ENCODE data around the gene ARHGAP28. TPM values are rescaled to one million over a fixed set of nuclear protein-coding genes. Genes with fewer than 3 reads are reported as not detected.

ARHGAP28 gene
- total RNA-seq, 3 donors from 2014 or later (not counting 1 experiment from before 2014, with no cell fraction given): not detected

GRCh38 chr18:6781796-6782195 is 52.3 kb downstream of the ARHGAP28 start:
- no peak for ATAC-seq
- no peaks in the 10 kb centered on the region for H3K9me3 ChIP-seq (ENCODE audit: control insufficient read depth, insufficient read depth, low read length)
- H3K27me3 ChIP-seq (ENCODE audit: control insufficient read depth, insufficient read depth, low read length): no peaks in the 10 kb centered on the region
- H3K27me3 Mint-ChIP-seq (ENCODE audit: low read depth in 2 of 2): no peaks in the 10 kb centered on the region
- no peak overlapping the region for H3K27ac Mint-ChIP-seq
- no peaks in the 10 kb centered on the region for H3K36me3 Mint-ChIP-seq
- no peak overlapping the region for H3K4me3 ChIP-seq (ENCODE audit: low read length)
- H3K4me1 Mint-ChIP-seq: no peaks in the 10 kb centered on the region
- H3K36me3 ChIP-seq (ENCODE audit: control insufficient read depth, insufficient read depth, low read length): no peaks in the 10 kb centered on the region
- H3K27ac ChIP-seq (ENCODE audit: low read length): no peak overlapping the region
- intact Hi-C loops (cut with micrococcal nuclease): no loop called here
- no peak for TF ChIP-seq CTCF (IDR thresholded peaks at IDR 0.05)
- no peaks in the 10 kb centered on the region for H3K4me1 ChIP-seq (ENCODE audit: control insufficient read depth, insufficient read depth, low read length)
- no peak overlapping the region for H3K4me3 Mint-ChIP-seq
- peaks cover 3 to 15% of the 10 kb centered on the region in 2 donors for H3K9me3 Mint-ChIP-seq
- no peak for DNase-seq

GRCh38 chr18:6782861-6783260 is 53.3 kb downstream of the ARHGAP28 start:
- H3K27me3 ChIP-seq (ENCODE audit: control insufficient read depth, insufficient read depth, low read length): no peaks in the 10 kb centered on the region
- no peak overlapping the region for H3K27ac ChIP-seq (ENCODE audit: low read length)
- intact Hi-C loops (cut with micrococcal nuclease): no loop called here
- no peak overlapping the region for H3K27ac Mint-ChIP-seq
- H3K36me3 Mint-ChIP-seq: no peaks in the 10 kb centered on the region
- no peak overlapping the region for H3K4me3 ChIP-seq (ENCODE audit: low read length)
- TF ChIP-seq CTCF (IDR thresholded peaks at IDR 0.05): no peak
- ATAC-seq (no peak), DNase-seq (no peak)
- H3K36me3 ChIP-seq (ENCODE audit: control insufficient read depth, insufficient read depth, low read length): no peaks in the 10 kb centered on the region
- H3K9me3 Mint-ChIP-seq: peaks cover 3 to 12% of the 10 kb centered on the region in 2 donors
- H3K4me1 ChIP-seq (ENCODE audit: control insufficient read depth, insufficient read depth, low read length): no peaks in the 10 kb centered on the region
- H3K27me3 Mint-ChIP-seq (ENCODE audit: low read depth in 2 of 2): no peaks in the 10 kb centered on the region
- H3K4me1 Mint-ChIP-seq: no peaks in the 10 kb centered on the region
- H3K9me3 ChIP-seq (ENCODE audit: control insufficient read depth, insufficient read depth, low read length): no peaks in the 10 kb centered on the region
- H3K4me3 Mint-ChIP-seq: no peak overlapping the region
- no CpG with 5 or more reads among the region's 1 CpG for WGBS (ENCODE audit: insufficient coverage)

- Histone ChIP-seq H3K9me3 (ENCODE audit: control insufficient read depth, insufficient read depth, low read length) (no peaks in the 10 kb centered on the region), H3K4me1 (ENCODE audit: control insufficient read depth, insufficient read depth, low read length) (no peaks in the 10 kb centered on the region), H3K27me3 (ENCODE audit: control insufficient read depth, insufficient read depth, low read length) (no peaks in the 10 kb centered on the region), H3K27ac (ENCODE audit: low read length) (no peak overlapping the region), H3K4me3 (ENCODE audit: low read length) (no peak overlapping the region), H3K36me3 (ENCODE audit: control insufficient read depth, insufficient read depth, low read length) (no peaks in the 10 kb centered on the region)
- TF ChIP-seq CTCF (IDR thresholded peaks at IDR 0.05): no peak
- WGBS (ENCODE audit: insufficient coverage): 86% methylated on average over 6 of the region's 6 CpGs
- ATAC-seq (no peak), DNase-seq (no peak)
- H3K27ac Mint-ChIP-seq: no peak overlapping the region
- no peaks in the 10 kb centered on the region for H3K4me1 Mint-ChIP-seq
- no peaks in the 10 kb centered on the region for H3K27me3 Mint-ChIP-seq (ENCODE audit: low read depth in 2 of 2)
- peaks cover 3 to 11% of the 10 kb centered on the region in 2 donors for H3K9me3 Mint-ChIP-seq
- no peaks in the 10 kb centered on the region for H3K36me3 Mint-ChIP-seq
- intact Hi-C loops (cut with micrococcal nuclease): no loop called here
- no peak overlapping the region for H3K4me3 Mint-ChIP-seq
Measured at GRCh38 chr18:6784046-6784445, 54.5 kb downstream of the ARHGAP28 start.

- Mint-ChIP-seq H3K27ac (no peak overlapping the region), H3K36me3 (no peaks in the 10 kb centered on the region), H3K4me3 (no peak overlapping the region), H3K27me3 (ENCODE audit: low read depth in 2 of 2) (no peaks in the 10 kb centered on the region), H3K9me3 (peaks cover 3 to 11% of the 10 kb centered on the region in 2 donors), H3K4me1 (no peaks in the 10 kb centered on the region)
- intact Hi-C loops (cut with micrococcal nuclease): no loop called here
- no peak overlapping the region for H3K27ac ChIP-seq (ENCODE audit: low read length)
- H3K27me3 ChIP-seq (ENCODE audit: control insufficient read depth, insufficient read depth, low read length): no peaks in the 10 kb centered on the region
- no peak overlapping the region for H3K4me3 ChIP-seq (ENCODE audit: low read length)
- no peaks in the 10 kb centered on the region for H3K9me3 ChIP-seq (ENCODE audit: control insufficient read depth, insufficient read depth, low read length)
- H3K4me1 ChIP-seq (ENCODE audit: control insufficient read depth, insufficient read depth, low read length): no peaks in the 10 kb centered on the region
- H3K36me3 ChIP-seq (ENCODE audit: control insufficient read depth, insufficient read depth, low read length): no peaks in the 10 kb centered on the region
- WGBS (ENCODE audit: insufficient coverage): 65% methylated on average over 2 of the region's 2 CpGs
- no peak for DNase-seq
- TF ChIP-seq CTCF (IDR thresholded peaks at IDR 0.05): no peak
- ATAC-seq: no peak
Measured at GRCh38 chr18:6785001-6785400, 55.5 kb downstream of the ARHGAP28 start.

Data from natural killer cell (primary cell).